Neural cell (in vitro differentiated cells): ENCODE measurements around the gene ARL8A.

ENCODE experiments used
- EP300 ChIP-seq: fragments of 450-650 bp; conservative IDR thresholded peaks from 2 replicates; pipeline ENCODE4 v1.6.1; 2014; ENCODE audit warnings: antibody characterized with exemption, mild to moderate bottlenecking, moderate library complexity; ENCODE audit not compliant: poor library complexity, severe bottlenecking
- EZH2 ChIP-seq: fragments of 200-600, 300-800 bp; shearing (Covaris generic), sonication (generic); IDR thresholded peaks from 2 replicates; pipeline ENCODE4 v1.6.1; 2014; ENCODE audit warnings: antibody characterized with exemption, low read length, borderline replicate concordance, mild to moderate bottlenecking; ENCODE audit not compliant: insufficient read depth, poor library complexity, severe bottlenecking
- MXI1 ChIP-seq: fragments of 450-650 bp; conservative IDR thresholded peaks from 2 replicates; pipeline ENCODE4 v1.6.1; 2014; ENCODE audit warnings: antibody characterized with exemption, mild to moderate bottlenecking; ENCODE audit not compliant: poor library complexity, severe bottlenecking
- POLR2AphosphoS5 ChIP-seq: IDR thresholded peaks from 2 replicates; pipeline ENCODE4 v1.6.1; 2012
- RAD21 ChIP-seq: fragments of 450-650 bp; conservative IDR thresholded peaks from 2 replicates; pipeline ENCODE4 v1.6.1; 2014; ENCODE audit warnings: antibody characterized with exemption, mild to moderate bottlenecking, moderate library complexity
- SMC3 ChIP-seq: fragments of 450-650 bp; conservative IDR thresholded peaks from 2 replicates; pipeline ENCODE4 v1.6.1; 2014; ENCODE audit warnings: antibody characterized with exemption, mild to moderate bottlenecking, moderate library complexity; ENCODE audit not compliant: poor library complexity
- TAF1 ChIP-seq: IDR thresholded peaks from 2 replicates; pipeline ENCODE4 v1.6.1; 2012; ENCODE audit warnings: low read depth
- TF ChIP-seq, protein P1 (sequence below): fragments of 450-650 bp; IDR thresholded peaks from 2 replicates; pipeline ENCODE4 v1.5.1; 2014; ENCODE audit warnings: antibody characterized with exemption, mild to moderate bottlenecking, moderate library complexity; ENCODE audit not compliant: poor library complexity, severe bottlenecking
- TF ChIP-seq, protein P2 (sequence below): IDR thresholded peaks from 2 replicates; pipeline ENCODE4 v1.6.1; 2012; ENCODE audit warnings: borderline replicate concordance

DNA sequence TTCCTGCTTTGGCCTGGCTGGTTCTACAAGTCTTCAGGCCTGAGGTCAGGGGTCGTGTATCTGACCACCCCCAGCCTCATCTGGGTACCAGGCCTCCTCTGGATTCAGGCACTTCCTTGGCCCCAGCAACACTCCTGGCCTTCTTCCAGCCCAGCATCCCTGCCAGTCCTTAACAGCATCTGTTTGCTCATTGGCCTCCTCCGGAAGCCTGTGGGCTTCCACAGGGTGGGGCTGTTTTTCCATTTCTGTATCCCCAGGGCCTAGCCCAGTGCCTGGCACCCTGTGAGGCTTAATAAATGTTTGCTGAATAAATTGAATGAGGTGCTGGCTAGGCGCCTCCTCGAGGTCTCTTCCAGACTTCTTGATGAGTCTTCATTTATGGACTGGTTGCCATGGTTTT lies 43.4 kb downstream of the ARL8A start:
- TF ChIP-seq, protein P1, sequence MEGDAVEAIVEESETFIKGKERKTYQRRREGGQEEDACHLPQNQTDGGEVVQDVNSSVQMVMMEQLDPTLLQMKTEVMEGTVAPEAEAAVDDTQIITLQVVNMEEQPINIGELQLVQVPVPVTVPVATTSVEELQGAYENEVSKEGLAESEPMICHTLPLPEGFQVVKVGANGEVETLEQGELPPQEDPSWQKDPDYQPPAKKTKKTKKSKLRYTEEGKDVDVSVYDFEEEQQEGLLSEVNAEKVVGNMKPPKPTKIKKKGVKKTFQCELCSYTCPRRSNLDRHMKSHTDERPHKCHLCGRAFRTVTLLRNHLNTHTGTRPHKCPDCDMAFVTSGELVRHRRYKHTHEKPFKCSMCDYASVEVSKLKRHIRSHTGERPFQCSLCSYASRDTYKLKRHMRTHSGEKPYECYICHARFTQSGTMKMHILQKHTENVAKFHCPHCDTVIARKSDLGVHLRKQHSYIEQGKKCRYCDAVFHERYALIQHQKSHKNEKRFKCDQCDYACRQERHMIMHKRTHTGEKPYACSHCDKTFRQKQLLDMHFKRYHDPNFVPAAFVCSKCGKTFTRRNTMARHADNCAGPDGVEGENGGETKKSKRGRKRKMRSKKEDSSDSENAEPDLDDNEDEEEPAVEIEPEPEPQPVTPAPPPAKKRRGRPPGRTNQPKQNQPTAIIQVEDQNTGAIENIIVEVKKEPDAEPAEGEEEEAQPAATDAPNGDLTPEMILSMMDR, result no peak
- TF ChIP-seq MXI1 (no peak), POLR2AphosphoS5 (no peak), EZH2 (no peak), EP300 (no peak), TAF1 (no peak), RAD21 (no peak), SMC3 (no peak)
- TF ChIP-seq, protein P2, sequence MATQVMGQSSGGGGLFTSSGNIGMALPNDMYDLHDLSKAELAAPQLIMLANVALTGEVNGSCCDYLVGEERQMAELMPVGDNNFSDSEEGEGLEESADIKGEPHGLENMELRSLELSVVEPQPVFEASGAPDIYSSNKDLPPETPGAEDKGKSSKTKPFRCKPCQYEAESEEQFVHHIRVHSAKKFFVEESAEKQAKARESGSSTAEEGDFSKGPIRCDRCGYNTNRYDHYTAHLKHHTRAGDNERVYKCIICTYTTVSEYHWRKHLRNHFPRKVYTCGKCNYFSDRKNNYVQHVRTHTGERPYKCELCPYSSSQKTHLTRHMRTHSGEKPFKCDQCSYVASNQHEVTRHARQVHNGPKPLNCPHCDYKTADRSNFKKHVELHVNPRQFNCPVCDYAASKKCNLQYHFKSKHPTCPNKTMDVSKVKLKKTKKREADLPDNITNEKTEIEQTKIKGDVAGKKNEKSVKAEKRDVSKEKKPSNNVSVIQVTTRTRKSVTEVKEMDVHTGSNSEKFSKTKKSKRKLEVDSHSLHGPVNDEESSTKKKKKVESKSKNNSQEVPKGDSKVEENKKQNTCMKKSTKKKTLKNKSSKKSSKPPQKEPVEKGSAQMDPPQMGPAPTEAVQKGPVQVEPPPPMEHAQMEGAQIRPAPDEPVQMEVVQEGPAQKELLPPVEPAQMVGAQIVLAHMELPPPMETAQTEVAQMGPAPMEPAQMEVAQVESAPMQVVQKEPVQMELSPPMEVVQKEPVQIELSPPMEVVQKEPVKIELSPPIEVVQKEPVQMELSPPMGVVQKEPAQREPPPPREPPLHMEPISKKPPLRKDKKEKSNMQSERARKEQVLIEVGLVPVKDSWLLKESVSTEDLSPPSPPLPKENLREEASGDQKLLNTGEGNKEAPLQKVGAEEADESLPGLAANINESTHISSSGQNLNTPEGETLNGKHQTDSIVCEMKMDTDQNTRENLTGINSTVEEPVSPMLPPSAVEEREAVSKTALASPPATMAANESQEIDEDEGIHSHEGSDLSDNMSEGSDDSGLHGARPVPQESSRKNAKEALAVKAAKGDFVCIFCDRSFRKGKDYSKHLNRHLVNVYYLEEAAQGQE, result no peak
